ENCODE measurements around the gene ARHGEF5. TPM values are rescaled to one million over a fixed set of nuclear protein-coding genes. Genes with fewer than 3 reads are reported as not detected.

ARHGEF5 gene
- total and polyA plus RNA-seq, 9 of the 15 experiments (the other 6 are each of a cell fraction or from before 2014, with no cell fraction given), result 0.03 to 0.49 (median 0.10) TPM; not detected in 1

DNA sequence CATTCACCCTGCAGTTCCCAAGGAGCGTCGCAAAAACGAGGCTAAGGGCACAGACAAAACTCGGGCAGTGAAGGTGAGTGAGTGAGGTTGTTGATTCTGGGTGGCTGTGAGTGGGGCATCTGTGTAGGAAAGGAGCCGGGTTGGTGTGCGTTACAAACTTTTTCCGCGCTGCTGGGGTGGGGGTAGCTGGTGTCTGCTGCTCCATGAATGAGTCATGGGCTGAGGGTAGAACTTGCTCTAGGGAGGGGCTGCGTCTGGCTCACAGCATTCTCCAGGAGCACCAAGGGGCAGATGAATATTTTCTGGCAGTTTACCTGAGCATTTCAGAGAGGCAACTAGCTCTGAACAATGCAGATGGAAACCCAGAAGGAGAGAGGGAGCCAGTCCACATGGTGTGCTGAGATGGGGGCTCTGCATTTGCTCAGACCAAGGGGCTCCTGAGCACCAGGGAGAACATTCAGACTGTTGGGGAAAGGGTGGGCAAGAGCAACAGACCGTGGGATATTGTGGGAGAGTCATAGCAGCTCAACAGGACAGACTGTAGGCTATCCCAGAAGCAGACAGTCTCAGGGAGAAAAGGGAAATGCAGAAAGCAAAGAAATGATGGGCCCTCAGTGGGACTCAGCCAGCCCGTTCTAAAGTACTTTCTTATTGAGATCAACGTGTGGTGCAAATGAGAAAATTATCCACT is 29.5 kb downstream of the ARHGEF5 start (continued):
- TF ChIP-seq HEY1 (CRISPR knock-in tag; IDR thresholded peaks at IDR 0.05; ENCODE audit: borderline replicate concordance), result no peak
- no peak for TF ChIP-seq ZFP30 (CRISPR knock-in tag; IDR thresholded peaks at IDR 0.05; ENCODE audit: borderline replicate concordance)
- no peak for TF ChIP-seq TBP (optimal IDR thresholded peaks at IDR 0.05; ENCODE audit: low read depth, low read length)
- TF ChIP-seq ESRRB (CRISPR knock-in tag; IDR thresholded peaks at IDR 0.05; ENCODE audit: borderline replicate concordance), result no peak
- TF ChIP-seq BHLHE40 (IDR thresholded peaks at IDR 0.05; ENCODE audit: low read length), result no peak
- TF ChIP-seq, protein P1, sequence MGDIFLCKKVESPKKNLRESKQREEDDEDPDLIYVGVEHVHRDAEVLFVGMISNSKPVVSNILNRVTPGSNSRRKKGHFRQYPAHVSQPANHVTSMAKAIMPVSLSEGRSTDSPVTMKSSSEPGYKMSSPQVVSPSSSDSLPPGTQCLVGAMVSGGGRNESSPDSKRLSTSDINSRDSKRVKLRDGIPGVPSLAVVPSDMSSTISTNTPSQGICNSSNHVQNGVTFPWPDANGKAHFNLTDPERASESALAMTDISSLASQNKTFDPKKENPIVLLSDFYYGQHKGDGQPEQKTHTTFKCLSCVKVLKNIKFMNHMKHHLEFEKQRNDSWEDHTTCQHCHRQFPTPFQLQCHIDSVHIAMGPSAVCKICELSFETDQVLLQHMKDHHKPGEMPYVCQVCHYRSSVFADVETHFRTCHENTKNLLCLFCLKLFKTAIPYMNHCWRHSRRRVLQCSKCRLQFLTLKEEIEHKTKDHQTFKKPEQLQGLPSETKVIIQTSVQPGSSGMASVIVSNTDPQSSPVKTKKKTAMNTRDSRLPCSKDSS (IDR thresholded peaks at IDR 0.05; ENCODE audit: low read depth, partially characterized antibody), result no peak
- no peak for TF ChIP-seq DPF2 (IDR thresholded peaks at IDR 0.05)

DNA sequence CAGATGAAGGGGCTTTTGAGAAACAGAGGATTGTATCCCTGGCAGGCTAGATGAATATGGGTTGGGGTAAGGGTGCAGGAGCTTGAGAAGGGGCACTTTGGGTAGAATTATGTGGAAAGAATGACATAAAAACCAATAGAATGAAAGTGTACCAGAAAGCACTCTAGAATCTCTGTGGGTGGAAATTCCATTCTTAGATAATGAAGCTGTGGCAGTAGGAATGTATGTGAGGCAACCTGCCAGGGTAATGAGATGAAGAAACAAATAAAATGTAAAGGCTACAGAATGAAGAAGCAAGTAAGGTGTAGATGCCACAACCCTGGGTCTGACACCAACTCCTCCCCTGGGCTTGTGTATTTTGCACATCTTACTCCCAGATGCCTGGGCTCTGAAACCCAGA is 31.5 kb downstream of the ARHGEF5 start:
- BruUV-seq (replicated peaks), result no TSS peak
- Histone ChIP-seq H3K4me3 (no peak overlapping the region), H3K79me2 (ENCODE audit: control insufficient read depth, insufficient read depth, low read length) (no peaks in the 10 kb centered on the region), H2AFZ (ENCODE audit: low read depth, low read length) (no peak overlapping the region), H3K9me3 (replicated peaks; ENCODE audit: control insufficient read depth, insufficient read depth, low read depth, low read length) (no peaks in the 10 kb centered on the region), H3K9ac (ENCODE audit: insufficient read depth in 1 of 2, low read depth in 2 of 2, low read length in 2 of 2) (no peak overlapping the region), H3K9me1 (ENCODE audit: control insufficient read depth, insufficient read depth, low read length) (no peaks in the 10 kb centered on the region), H3K27ac (ENCODE audit: extremely low read depth, low read depth, low read length) (no peak overlapping the region), H3K4me1 (replicated peaks in 1 of 2; ENCODE audit: control insufficient read depth in 2 of 2, insufficient read depth in 2 of 2, low read length in 2 of 2) (no peaks in the 10 kb centered on the region), H3K36me3 (ENCODE audit: control insufficient read depth, insufficient read depth, low read length) (no peaks in the 10 kb centered on the region), H3K27me3 (ENCODE audit: control insufficient read depth in 2 of 2, insufficient read depth in 2 of 2, low read length in 2 of 2) (no peaks in the 10 kb centered on the region), H3K4me2 (ENCODE audit: insufficient read depth, low read length) (no peak overlapping the region), H4K20me1 (replicated peaks; ENCODE audit: control insufficient read depth, insufficient read depth, low read length) (no peaks in the 10 kb centered on the region)
- ChIA-PET POLR2A (no interaction called here), CTCF (ENCODE audit: low intra/inter-chr PET ratio) (no interaction called here)
- no peak for FAIRE-seq
- intact Hi-C loops (cut with micrococcal nuclease), result no loop called here
- no peak for DNase-seq (ENCODE audit: extremely low read depth in 1 of 4, low spot score in 3 of 4)
- in situ Hi-C loops (cut with MboI), result no loop called here
- no peak for ATAC-seq
- TF ChIP-seq ZNF551 (CRISPR knock-in tag; IDR thresholded peaks at IDR 0.05) (no peak), ILK (tag; IDR thresholded peaks at IDR 0.05; ENCODE audit: borderline replicate concordance, low read depth) (no peak), ZNF146 (CRISPR knock-in tag; IDR thresholded peaks at IDR 0.05; ENCODE audit: unreplicated experiment) (no peak), SMC3 (conservative IDR thresholded peaks at IDR 0.05; ENCODE audit: insufficient read depth, low read depth, low read length) (no peak), CBFB (CRISPR knock-in tag; IDR thresholded peaks at IDR 0.05) (no peak), NFIX (CRISPR knock-in tag; IDR thresholded peaks at IDR 0.05; ENCODE audit: low read depth) (no peak), FOXA1 (IDR thresholded peaks at IDR 0.05; ENCODE audit: borderline replicate concordance) (no peak), ZNF239 (CRISPR knock-in tag; IDR thresholded peaks at IDR 0.05) (no peak), SMARCA4 (IDR thresholded peaks at IDR 0.05) (no peak), MTA2 (IDR thresholded peaks at IDR 0.05; ENCODE audit: low read depth) (no peak), HDGF (IDR thresholded peaks at IDR 0.05) (no peak), FOSL1 (tag; conservative IDR thresholded peaks at IDR 0.05) (no peak), POU5F1 (IDR thresholded peaks at IDR 0.05; ENCODE audit: borderline replicate concordance, low read depth, low read length, partially characterized antibody) (no peak), ZNF695 (CRISPR knock-in tag; IDR thresholded peaks at IDR 0.05) (no peak)
- TF ChIP-seq, protein P1 (IDR thresholded peaks at IDR 0.05; ENCODE audit: low read depth, partially characterized antibody), result no peak
